Skeletal muscle cell (primary cell): ENCODE measurements around the gene ZEB2.

Experiments
- DNase-seq: peaks from one replicate; pipeline ENCODE4 v3.0.0-alpha.2; 2010; ENCODE audit warnings: low read depth
- H3K4me3 ChIP-seq: 2 replicates; pipeline ENCODE4 v1.5.1; 2011; ENCODE audit warnings: low read depth, mild to moderate bottlenecking, control low read depth, low read length, moderate library complexity

The ZEB2 gene

GRCh38 chr2:144533221-144533620 lies 13.3 kb upstream of the ZEB2 start:
- no peak for DNase-seq
- no peak overlapping the region for H3K4me3 ChIP-seq

- H3K4me3 ChIP-seq: no peak overlapping the region
- no peak for DNase-seq
Measured at GRCh38 chr2:144530596-144530995, 10.7 kb upstream of the ZEB2 start.

- no peak overlapping the region for H3K4me3 ChIP-seq
- no peak for DNase-seq
Measured at GRCh38 chr2:144529841-144530240, 9.9 kb upstream of the ZEB2 start.

GRCh38 chr2:144528108-144528507 lies 8.2 kb upstream of the ZEB2 start:
- no peak for DNase-seq
- no peak overlapping the region for H3K4me3 ChIP-seq

GRCh38 chr2:144526831-144527230 lies 6.9 kb upstream of the ZEB2 start:
- H3K4me3 ChIP-seq: no peak overlapping the region
- no peak for DNase-seq

- H3K4me3 ChIP-seq: peak overlapping the region; percentile 59
- DNase-seq: no peak
Measured at GRCh38 chr2:144524118-144525009, 4.4 kb upstream of the ZEB2 start.

- DNase-seq: no peak
- H3K4me3 ChIP-seq: peak overlapping the region; percentile 59
Measured at GRCh38 chr2:144523596-144524117, 3.7 kb upstream of the ZEB2 start.

GRCh38 chr2:144522897-144523595 lies 3.1 kb upstream of the ZEB2 start:
- no peak for DNase-seq
- H3K4me3 ChIP-seq: peak overlapping the region; percentile 59

- peak overlapping the region; percentile 59 for H3K4me3 ChIP-seq
- DNase-seq: no peak
Measured at GRCh38 chr2:144522176-144522896, 2.4 kb upstream of the ZEB2 start.

GRCh38 chr2:144521686-144522085 lies 1.8 kb upstream of the ZEB2 start:
- DNase-seq: no peak
- no peak overlapping the region for H3K4me3 ChIP-seq

- H3K4me3 ChIP-seq: peak overlapping the region; percentile 36
- peak; percentile 77 for DNase-seq
Measured at GRCh38 chr2:144520756-144521487, 1.0 kb upstream of the ZEB2 start.

- H3K4me3 ChIP-seq: peak overlapping the region; percentile 90
- no peak for DNase-seq
Measured at GRCh38 chr2:144519597-144519933, 354 bp downstream of the ZEB2 start.

GRCh38 chr2:144518748-144519596 lies 947 bp downstream of the ZEB2 start:
- no peak for DNase-seq
- H3K4me3 ChIP-seq: peak overlapping the region; percentile 90

- no peak for DNase-seq
- peak overlapping the region; percentile 90 for H3K4me3 ChIP-seq
Measured at GRCh38 chr2:144517866-144518747, 1.8 kb downstream of the ZEB2 start.

GRCh38 chr2:144516981-144517865 lies 2.7 kb downstream of the ZEB2 start:
- peak; percentile 89 for DNase-seq
- H3K4me3 ChIP-seq: peak overlapping the region; percentile 90

GRCh38 chr2:144516411-144516980 lies 3.4 kb downstream of the ZEB2 start:
- DNase-seq: no peak
- peak overlapping the region; percentile 90 for H3K4me3 ChIP-seq
